PC-3 (cell line): ENCODE results near the gene TAGLN3.

Experiments used
- CTCF ChIP-seq: fragments of 300-600 bp; sonication (generic); conservative IDR thresholded peaks from 2 replicates; pipeline ENCODE4 v1.5.1; 2017; ENCODE audit warnings: antibody characterized with exemption, low read depth, mild to moderate bottlenecking, low read length
- EZH2phosphoT487 ChIP-seq: fragments of 300-600 bp; sonication (generic); IDR thresholded peaks from 2 replicates; pipeline ENCODE4 v1.6.1; 2018; ENCODE audit warnings: mild to moderate bottlenecking, antibody characterized with exemption, low read length, borderline replicate concordance

- TF ChIP-seq CTCF (peak; percentile 96), EZH2phosphoT487 (no peak)
Measured at GRCh38 chr3:111967651-111968274, 31.0 kb upstream of the TAGLN3 start.
